Naive B cell (primary cell): ENCODE results near the gene RNU6-9. TPM values are rescaled to one million over a fixed set of nuclear protein-coding genes. Genes with fewer than 3 reads are reported as not detected.

Experiments
- ATAC-seq, 2 donors: fragments of 150-1000 bp; cut with Tn5 transposase; 2 replicates each; pipeline ENCODE4 v1.10.0; 2021; ENCODE audit warnings: low read depth in 2 of 2, mild to moderate bottlenecking in 2 of 2, moderate library complexity in 2 of 2
- DNase-seq: peaks from one replicate; pipeline ENCODE4 v3.0.0; 2022
- H3K27ac Mint-ChIP-seq, 6 donors: one replicate each; pipeline ENCODE4 v1.8.0; 2020 to 2022; ENCODE audit warnings: mild to moderate bottlenecking in 6 of 6, mixed read lengths in 6 of 6, moderate library complexity in 5 of 6, inconsistent platforms in 2 of 6
- H3K27me3 Mint-ChIP-seq, 3 donors: one replicate each; pipeline ENCODE4 v1.8.0; 2021 to 2022; ENCODE audit warnings: mixed read lengths in 3 of 3, mild to moderate bottlenecking in 1 of 3
- H3K36me3 Mint-ChIP-seq, 2 donors: one replicate each; pipeline ENCODE4 v1.8.0; 2020 to 2022; ENCODE audit warnings: mixed read lengths in 2 of 2, inconsistent platforms in 1 of 2, mild to moderate bottlenecking in 1 of 2
- H3K4me1 Mint-ChIP-seq, 3 donors: one replicate each; pipeline ENCODE4 v1.8.0; 2020 to 2022; ENCODE audit warnings: mixed read lengths in 3 of 3, inconsistent platforms in 1 of 3, mild to moderate bottlenecking in 1 of 3, moderate library complexity in 1 of 3
- H3K4me3 Mint-ChIP-seq, 8 donors: one replicate each; pipeline ENCODE4 v1.8.0; 2020 to 2022; ENCODE audit warnings: mild to moderate bottlenecking in 8 of 8, mixed read lengths in 8 of 8, moderate library complexity in 8 of 8, inconsistent platforms in 2 of 8
- H3K9me3 Mint-ChIP-seq, 7 donors: one replicate each; pipeline ENCODE4 v1.8.0; 2020 to 2022; ENCODE audit warnings: mixed read lengths in 7 of 7, mild to moderate bottlenecking in 5 of 7, inconsistent platforms in 2 of 7, moderate library complexity in 1 of 7
- polyA plus RNA-seq, 6 donors: library from polyadenylated mRNA; unstranded; fragments of 300-500 nt; fragmentation: Illumina TruSeq; gene quantifications; one replicate each; pipeline ENCODE4 v1.2.3, GENCODE V29; 2021; ENCODE audit warnings: low read depth in 6 of 6

RNU6-9 gene
- polyA plus RNA-seq, 6 donors from 2014 or later, result not detected

DNA sequence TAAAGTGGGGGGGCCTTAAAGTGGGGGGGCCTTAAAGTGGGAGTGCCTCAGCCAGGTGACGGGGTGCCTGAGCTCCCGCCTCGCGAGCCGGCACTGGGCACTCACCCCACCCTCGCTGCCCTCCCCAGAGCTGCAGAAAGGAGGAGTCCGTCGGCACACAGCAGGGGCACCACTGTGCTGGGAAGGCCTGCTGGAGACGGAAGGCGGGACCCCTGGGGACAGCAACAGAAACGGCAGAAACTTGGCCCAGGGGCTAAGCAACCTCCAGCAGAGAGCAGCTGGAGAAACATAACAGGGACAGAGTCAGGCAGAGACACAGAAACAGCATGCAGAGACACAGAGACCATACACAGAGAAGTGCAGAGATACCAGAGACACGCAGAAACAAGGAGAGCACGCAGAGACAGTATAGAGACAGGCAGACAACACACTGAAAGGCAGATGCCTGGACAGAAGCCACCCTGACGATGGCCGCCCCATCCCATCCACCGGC is 25.9 kb upstream of the RNU6-9 start:
- peaks cover 15 to 30% (median 28%) of the 10 kb centered on the region in 3 donors for H3K4me1 Mint-ChIP-seq
- ATAC-seq (no peak), DNase-seq (no peak)
- H3K4me3 Mint-ChIP-seq, result no peak overlapping the region
- H3K9me3 Mint-ChIP-seq, result peaks cover 0 to 4% (median 0%) of the 10 kb centered on the region in 7 donors
- peaks cover 0 to 10% (median 6%) of the 10 kb centered on the region in 3 donors for H3K27me3 Mint-ChIP-seq
- H3K27ac Mint-ChIP-seq, result no peak overlapping the region
- peaks cover 0 to 15% of the 10 kb centered on the region in 2 donors for H3K36me3 Mint-ChIP-seq

- Mint-ChIP-seq H3K9me3 (no peaks in the 10 kb centered on the region), H3K27me3 (peaks cover 0 to 5% (median under 1%) of the 10 kb centered on the region in 3 donors), H3K4me3 (no peak overlapping the region), H3K36me3 (peaks cover 0 to 15% of the 10 kb centered on the region in 2 donors), H3K4me1 (peaks cover 9 to 31% (median 26%) of the 10 kb centered on the region in 3 donors), H3K27ac (no peak overlapping the region)
- no peak for DNase-seq
- no peak for ATAC-seq
These were observed 25.3 kb upstream of the RNU6-9 start for GRCh38 chr19:867855-868457.

DNA sequence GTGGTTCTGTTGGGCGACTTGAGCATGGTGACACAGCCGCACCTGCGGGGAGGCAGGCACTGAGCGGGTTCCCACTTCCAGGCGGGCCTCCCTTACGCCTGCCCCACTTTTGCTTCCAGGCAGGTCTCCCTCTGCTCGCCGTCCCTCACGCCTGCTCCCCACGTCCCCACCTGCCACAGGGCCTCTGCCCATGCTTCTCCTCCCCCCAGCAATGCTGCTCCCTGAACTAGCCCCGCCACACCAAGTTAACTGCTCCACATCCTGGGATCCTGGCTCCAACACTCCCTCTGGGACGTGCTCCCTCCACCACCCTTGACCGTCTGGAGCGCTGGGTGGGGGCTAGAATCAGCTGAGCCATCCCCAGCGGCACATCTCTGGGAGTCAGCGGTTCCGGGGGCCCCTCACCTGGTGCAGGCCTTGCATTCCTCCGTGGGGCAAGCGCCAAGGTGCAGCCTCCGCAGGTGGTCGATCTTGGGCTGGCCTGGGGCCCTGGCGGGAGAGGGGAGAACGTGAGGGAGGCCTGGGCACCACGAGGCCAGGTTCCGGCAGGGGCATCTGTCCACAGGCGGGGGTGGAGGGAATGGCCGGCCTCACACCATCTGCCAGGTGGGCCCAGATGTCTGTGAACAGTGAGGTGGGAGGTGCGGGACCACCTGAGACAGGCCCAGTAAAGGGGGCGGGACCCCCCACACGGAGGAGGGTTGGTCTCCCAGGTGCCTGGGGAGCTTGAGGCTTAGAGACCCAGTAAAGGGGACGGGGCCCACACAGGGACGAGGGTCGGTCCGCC is 24.6 kb upstream of the RNU6-9 start:
- H3K27ac Mint-ChIP-seq, result no peak overlapping the region
- peaks cover 0 to 3% (median 0%) of the 10 kb centered on the region in 3 donors for H3K27me3 Mint-ChIP-seq
- no peak overlapping the region for H3K4me3 Mint-ChIP-seq
- ATAC-seq (no peak), DNase-seq (no peak)
- H3K36me3 Mint-ChIP-seq, result peaks cover 0 to 15% of the 10 kb centered on the region in 2 donors
- no peaks in the 10 kb centered on the region for H3K9me3 Mint-ChIP-seq
- H3K4me1 Mint-ChIP-seq, result peaks cover 8 to 25% (median 19%) of the 10 kb centered on the region in 3 donors

DNA sequence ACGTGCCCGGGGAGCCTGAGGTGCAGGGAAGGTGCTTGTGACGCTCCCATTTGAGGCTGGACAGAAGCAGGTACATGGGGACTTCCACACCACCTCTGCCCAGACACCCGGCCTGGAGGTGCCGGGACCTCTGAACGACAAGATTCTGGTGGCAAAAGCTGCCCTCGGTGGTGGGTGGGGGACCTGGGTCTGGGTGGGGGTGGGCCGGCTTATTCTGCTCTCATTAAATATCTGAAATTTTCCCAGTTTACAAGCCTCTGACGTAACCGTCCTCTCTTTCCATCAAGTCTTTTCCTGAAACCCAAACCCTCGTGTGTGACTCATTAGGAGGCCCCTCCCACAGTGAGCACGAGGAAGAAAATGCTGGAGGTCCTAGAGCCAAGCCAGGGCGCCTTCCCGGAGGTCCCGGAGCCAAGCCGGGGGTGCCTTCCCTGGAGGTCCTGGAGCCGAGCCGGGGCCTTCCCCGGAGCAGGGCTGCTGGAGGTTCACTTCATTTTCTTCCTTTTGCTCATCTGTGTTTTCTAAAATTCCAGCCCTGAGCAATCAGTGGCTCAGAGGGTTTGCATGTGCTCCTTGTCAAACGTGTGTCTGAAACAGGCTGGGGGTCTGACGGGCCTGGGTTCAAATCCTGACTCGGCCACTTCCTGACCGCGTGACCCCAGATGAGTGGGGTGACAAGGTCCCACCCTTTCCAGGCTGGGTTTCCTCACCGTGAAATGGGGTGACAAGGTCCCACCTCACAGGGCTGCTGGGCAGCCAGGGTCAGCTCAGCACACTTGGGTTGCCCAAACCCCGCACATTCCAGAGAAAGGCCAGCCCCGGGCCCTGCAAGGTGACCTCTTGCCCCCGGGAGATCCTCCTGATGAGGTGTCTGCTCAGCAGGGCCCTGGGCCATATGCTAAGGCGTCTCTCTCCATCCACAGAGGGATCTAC is 23.8 kb upstream of the RNU6-9 start:
- H3K27ac Mint-ChIP-seq, result peak overlapping the region in 2 of 6 donors; percentile 50 to 96
- no peaks in the 10 kb centered on the region for H3K27me3 Mint-ChIP-seq
- no peak for ATAC-seq
- no peaks in the 10 kb centered on the region for H3K9me3 Mint-ChIP-seq
- H3K4me3 Mint-ChIP-seq, result peak overlapping the region in 1 of 8 donors; percentile 38
- DNase-seq, result no peak
- H3K36me3 Mint-ChIP-seq, result peaks cover 0 to 15% of the 10 kb centered on the region in 2 donors
- peaks cover 4 to 19% (median 16%) of the 10 kb centered on the region in 3 donors for H3K4me1 Mint-ChIP-seq

DNA sequence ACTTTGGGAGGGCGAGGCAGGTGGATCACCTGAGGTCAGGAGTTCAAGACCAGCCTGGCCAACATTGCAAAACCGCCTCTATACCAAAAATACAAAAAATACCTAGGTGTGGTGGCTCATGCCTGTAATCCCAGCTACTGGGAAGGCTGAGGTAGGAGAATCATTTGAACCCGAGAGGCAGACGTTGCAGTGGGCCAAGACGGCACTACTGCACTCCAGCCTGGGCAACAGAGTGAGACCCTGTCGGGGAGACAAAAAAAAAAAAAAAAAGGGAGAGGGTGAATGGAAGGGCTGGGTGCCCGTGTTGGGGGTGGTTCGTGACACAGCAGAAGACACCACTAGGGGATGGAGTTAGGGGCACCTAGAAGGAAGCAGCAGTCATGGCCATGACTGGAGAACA is 23.0 kb upstream of the RNU6-9 start:
- DNase-seq, result no peak
- H3K4me1 Mint-ChIP-seq, result peaks cover 4 to 16% (median 15%) of the 10 kb centered on the region in 3 donors
- peak overlapping the region in 3 of 8 donors; percentile 38 to 61 (median 48) for H3K4me3 Mint-ChIP-seq
- ATAC-seq, result no peak
- no peaks in the 10 kb centered on the region for H3K9me3 Mint-ChIP-seq
- H3K27me3 Mint-ChIP-seq, result no peaks in the 10 kb centered on the region
- H3K36me3 Mint-ChIP-seq, result peaks cover 0 to 15% of the 10 kb centered on the region in 2 donors
- H3K27ac Mint-ChIP-seq, result peak overlapping the region in 3 of 6 donors; percentile 50 to 96 (median 53)

- ATAC-seq (no peak), DNase-seq (no peak)
- Mint-ChIP-seq H3K36me3 (peaks cover 0 to 15% of the 10 kb centered on the region in 2 donors), H3K27me3 (no peaks in the 10 kb centered on the region), H3K27ac (peak overlapping the region in 2 of 6 donors; percentile 82 to 99), H3K4me1 (peaks cover 4 to 16% (median 13%) of the 10 kb centered on the region in 3 donors), H3K9me3 (no peaks in the 10 kb centered on the region), H3K4me3 (peak overlapping the region in 1 of 8 donors; percentile 22)
These were observed 22.3 kb upstream of the RNU6-9 start for GRCh38 chr19:870963-871401.

DNA sequence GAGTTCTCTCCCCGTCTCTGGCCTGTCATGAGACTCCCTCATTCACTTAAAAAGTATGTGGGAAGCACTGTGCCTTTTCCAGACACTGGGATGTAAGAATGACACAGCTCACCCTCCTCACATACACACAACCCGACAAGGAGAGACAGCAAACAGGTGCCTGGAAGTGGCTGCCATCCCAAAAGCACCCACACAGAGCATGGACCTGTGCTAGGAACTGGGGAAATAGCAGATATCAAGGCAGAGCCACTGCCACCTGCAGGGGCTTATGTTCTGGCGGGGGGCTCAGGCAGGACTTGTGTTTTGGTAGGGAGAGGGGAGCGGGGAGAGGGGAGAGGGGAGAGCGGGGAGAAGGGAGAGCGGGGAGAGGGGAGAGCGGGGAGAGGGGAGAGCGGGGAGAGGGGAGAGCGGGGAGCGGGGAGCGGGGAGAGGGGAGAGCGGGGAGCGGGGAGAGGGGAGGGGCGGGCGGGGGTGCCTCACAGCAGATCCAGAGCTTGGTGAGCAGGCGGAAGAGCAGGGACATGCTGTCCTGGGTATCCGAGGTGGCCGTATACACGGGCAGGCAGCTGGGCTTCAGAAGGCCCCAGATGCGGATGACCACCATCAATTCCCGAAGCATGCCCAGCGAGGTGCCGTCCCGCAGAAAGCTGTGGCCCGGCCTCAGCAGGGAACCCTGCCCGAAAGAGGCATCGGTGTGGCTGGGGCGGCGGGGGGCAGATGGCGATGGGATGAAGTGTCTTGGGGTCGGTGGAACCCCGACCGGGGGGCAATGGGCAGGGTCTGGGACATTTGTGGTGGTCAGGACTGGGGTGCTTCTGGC is 21.6 kb upstream of the RNU6-9 start:
- peaks cover 0 to 15% of the 10 kb centered on the region in 2 donors for H3K36me3 Mint-ChIP-seq
- DNase-seq, result no peak

DNA sequence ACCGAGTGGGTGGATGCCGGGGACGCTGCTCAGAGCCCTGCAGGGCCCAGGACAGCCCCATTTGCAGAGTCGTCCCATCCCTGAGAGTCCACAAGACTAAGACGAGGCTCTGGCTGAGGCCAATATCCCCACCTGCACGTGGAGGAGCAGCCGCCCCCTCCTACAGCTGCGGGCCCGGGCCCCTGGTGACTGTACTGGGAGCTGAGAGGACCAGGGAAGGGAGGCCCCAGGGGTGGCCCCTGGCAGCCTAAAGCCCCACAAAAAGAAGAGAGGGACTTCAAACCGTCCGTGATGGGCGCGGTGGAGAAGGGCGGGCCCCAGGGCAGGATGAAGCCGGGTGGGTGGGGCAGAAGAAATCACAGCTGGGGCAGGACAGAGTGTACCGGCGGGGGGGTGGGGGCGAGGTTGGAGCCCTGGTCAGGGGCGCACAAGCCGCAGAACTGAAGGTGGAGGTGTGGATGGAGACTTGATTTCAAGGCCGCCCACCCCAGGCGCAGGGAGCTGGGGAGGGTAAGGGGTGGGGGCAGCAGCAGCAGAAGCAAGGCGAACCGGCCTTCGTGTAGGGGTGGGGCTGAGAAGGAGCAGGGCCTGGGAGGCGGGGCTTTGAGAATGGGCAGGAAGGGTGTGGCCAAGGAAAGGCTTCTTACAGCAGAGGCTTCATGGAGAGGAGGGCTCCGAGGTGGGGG is 20.9 kb upstream of the RNU6-9 start:
- peak; percentile 75 to 76 for ATAC-seq
- DNase-seq, result no peak
- Mint-ChIP-seq H3K27ac (peak overlapping the region in 5 of 6 donors; percentile 82 to 95 (median 90)), H3K4me3 (peak overlapping the region in 6 of 8 donors; percentile 44 to 79 (median 75)), H3K36me3 (peaks cover 0 to 12% of the 10 kb centered on the region in 2 donors), H3K27me3 (no peaks in the 10 kb centered on the region), H3K9me3 (no peaks in the 10 kb centered on the region), H3K4me1 (peaks cover 2 to 13% (median 13%) of the 10 kb centered on the region in 3 donors)

More for the DNA sequence above, 21.6 kb upstream of the RNU6-9 start:
- H3K4me1 Mint-ChIP-seq, result peaks cover 4 to 16% (median 13%) of the 10 kb centered on the region in 3 donors
- peak overlapping the region in 4 of 8 donors; percentile 45 to 79 (median 66) for H3K4me3 Mint-ChIP-seq
- no peaks in the 10 kb centered on the region for H3K27me3 Mint-ChIP-seq
- peak overlapping the region; percentile 38 to 99 (median 82) for H3K27ac Mint-ChIP-seq
- no peaks in the 10 kb centered on the region for H3K9me3 Mint-ChIP-seq
- ATAC-seq, result no peak

GRCh38 chr19:873084-873483 is 20.2 kb upstream of the RNU6-9 start:
- peak overlapping the region in 1 of 6 donors; percentile 82 for H3K27ac Mint-ChIP-seq
- peaks cover 0 to 13% (median 9%) of the 10 kb centered on the region in 3 donors for H3K4me1 Mint-ChIP-seq
- peaks cover 0 to 9% of the 10 kb centered on the region in 2 donors for H3K36me3 Mint-ChIP-seq
- H3K4me3 Mint-ChIP-seq, result peak overlapping the region in 5 of 8 donors; percentile 49 to 74 (median 59)
- no peaks in the 10 kb centered on the region for H3K9me3 Mint-ChIP-seq
- H3K27me3 Mint-ChIP-seq, result no peaks in the 10 kb centered on the region
- DNase-seq, result no peak
- ATAC-seq, result peak; percentile 79 to 85

GRCh38 chr19:873561-874041 is 19.7 kb upstream of the RNU6-9 start:
- no peak overlapping the region for H3K4me3 Mint-ChIP-seq
- DNase-seq (no peak), ATAC-seq (no peak)
- H3K27me3 Mint-ChIP-seq, result no peaks in the 10 kb centered on the region
- H3K27ac Mint-ChIP-seq, result no peak overlapping the region
- H3K36me3 Mint-ChIP-seq, result peaks cover 0 to 9% of the 10 kb centered on the region in 2 donors
- H3K9me3 Mint-ChIP-seq, result no peaks in the 10 kb centered on the region
- peaks cover 0 to 13% (median 9%) of the 10 kb centered on the region in 3 donors for H3K4me1 Mint-ChIP-seq

DNA sequence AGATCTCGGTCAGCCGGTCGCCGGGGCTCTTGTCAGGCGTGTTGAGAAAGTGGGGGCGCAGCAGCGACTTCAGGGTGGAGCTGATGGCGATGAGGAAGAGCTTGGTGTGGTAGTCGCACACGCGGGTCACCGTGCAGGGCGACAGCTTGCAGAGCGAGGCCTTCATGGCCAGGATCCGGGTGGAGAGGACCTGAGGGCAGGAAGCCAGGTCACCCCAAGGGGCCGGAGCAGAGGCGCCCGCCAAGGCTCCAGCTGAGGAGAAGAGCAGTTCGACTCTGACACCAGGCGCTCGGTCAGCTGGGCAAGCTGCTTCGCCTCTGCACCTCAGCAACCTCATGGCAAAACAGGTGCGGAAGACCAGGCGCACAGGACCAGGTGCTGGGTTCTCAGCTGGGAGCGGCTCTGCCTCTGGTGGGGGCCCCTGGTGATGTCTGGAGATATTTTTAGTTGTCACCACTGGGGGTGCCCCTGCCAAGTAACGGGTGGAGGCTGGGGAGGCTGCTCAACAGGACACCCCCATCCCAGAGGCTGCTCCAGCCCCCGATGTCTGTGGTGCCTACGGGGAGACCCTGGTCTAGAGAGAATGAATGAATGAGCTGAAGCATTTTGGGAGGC is 17.9 kb upstream of the RNU6-9 start:
- peak overlapping the region in 1 of 8 donors; percentile 20 for H3K4me3 Mint-ChIP-seq
- no peaks in the 10 kb centered on the region for H3K27me3 Mint-ChIP-seq
- H3K36me3 Mint-ChIP-seq, result peaks cover 0 to 4% of the 10 kb centered on the region in 2 donors
- no peaks in the 10 kb centered on the region for H3K9me3 Mint-ChIP-seq
- peak overlapping the region in 1 of 6 donors; percentile 49 for H3K27ac Mint-ChIP-seq
- ATAC-seq, result no peak
- H3K4me1 Mint-ChIP-seq, result peaks cover 8 to 14% (median 11%) of the 10 kb centered on the region in 3 donors
- no peak for DNase-seq
